K562 (cell line): Measurements from ENCODE around the gene TEX264. TPM values are rescaled to one million over a fixed set of nuclear protein-coding genes. Genes with fewer than 3 reads are reported as not detected.

Experiments
- ATAC-seq: fragments of 200-7000 bp; cut with Tn5 transposase; 3 replicates; pipeline ENCODE4 v1.9.1; 2020; ENCODE audit warnings: moderate library complexity
- BruUV-seq: library from RNA; stranded (reverse); fragments of 400-500 nt; replicated peaks from 2 replicates; lab custom pipeline; 2021; lab: Mats Ljungman, UMichigan
- CTCF ChIA-PET: fragments of 300-600 bp; formaldehyde crosslinking; extraction: SDS; loops from one replicate; lab custom pipeline; 2021; ENCODE audit warnings: low intra/inter-chr PET ratio; lab: Yijun Ruan, JAX
- POLR2A ChIA-PET: fragments of 300-600, 350-650 bp; sonication (Branson Sonifier 250); formaldehyde crosslinking; extraction: SDS; loops from one replicate; lab custom pipeline; 2021; ENCODE audit warnings: antibody characterized with exemption, inconsistent platforms; lab: Yijun Ruan, JAX
- DNase-seq, 4 experiments: peaks; one replicate each; pipeline versions ENCODE4 v3.0.0 to v3.0.0-alpha.2; 2011 to 2018; ENCODE audit warnings: low spot score in 3 of 4, mixed read lengths in 3 of 4; ENCODE audit errors: extremely low read depth in 1 of 4
- FAIRE-seq: peaks from 2 replicates; lab custom pipeline; 2011; peaks lifted over from hg19 to GRCh38; lab: Jason Lieb, UNC
- H2AFZ ChIP-seq: 2 replicates; pipeline ENCODE4 v1.6.0; 2011; ENCODE audit warnings: low read depth, low read length, control low read depth, inconsistent platforms
- H3K27ac ChIP-seq: fragments of 200-600 bp; 3 replicates; pipeline ENCODE4 v1.8.0; 2011; ENCODE audit warnings: low read depth, mild to moderate bottlenecking, control low read depth, inconsistent platforms, low read length, moderate library complexity, mixed read lengths; ENCODE audit errors: extremely low read depth
- H3K27me3 ChIP-seq, 2 experiments: fragments of 300-600 bp in 1 of 2; 2 replicates in 1 of 2; 3 replicates in 1 of 2; pipeline versions ENCODE4 v1.6.0 to v1.8.0; 2011; ENCODE audit warnings: inconsistent platforms in 2 of 2, low read length in 2 of 2, mild to moderate bottlenecking in 1 of 2, mixed read lengths in 1 of 2, moderate library complexity in 1 of 2; ENCODE audit not compliant: control insufficient read depth in 2 of 2, insufficient read depth in 2 of 2
- H3K36me3 ChIP-seq: fragments of 300-600 bp; 3 replicates; pipeline ENCODE4 v1.8.0; 2011; ENCODE audit warnings: mild to moderate bottlenecking, low read length, inconsistent platforms; ENCODE audit not compliant: control insufficient read depth, insufficient read depth
- H3K4me1 ChIP-seq, 2 experiments: fragments of 200-600 bp in 1 of 2; replicated peaks in 1 of 2; 2 replicates in 1 of 2; 3 replicates in 1 of 2; pipeline versions ENCODE4 v1.5.1 to v1.8.0; 2011; ENCODE audit warnings: inconsistent platforms in 2 of 2, low read length in 2 of 2, mild to moderate bottlenecking in 1 of 2, mixed read lengths in 1 of 2, moderate library complexity in 1 of 2; ENCODE audit not compliant: control insufficient read depth in 2 of 2, insufficient read depth in 2 of 2
- H3K4me2 ChIP-seq: 2 replicates; pipeline ENCODE4 v1.6.1; 2011; ENCODE audit warnings: low read length, control low read depth, inconsistent platforms, mixed read lengths; ENCODE audit not compliant: insufficient read depth
- H3K4me3 ChIP-seq: fragments of 200-600 bp; sonication (generic), shearing (Covaris generic); 2 replicates; pipeline ENCODE4 v1.5.1; 2016; ENCODE audit warnings: control low read depth, inconsistent platforms
- H3K79me2 ChIP-seq: fragments of 200-600 bp; 3 replicates; pipeline ENCODE4 v1.8.0; 2011; ENCODE audit warnings: low read length, inconsistent platforms; ENCODE audit not compliant: control insufficient read depth, insufficient read depth
- H3K9ac ChIP-seq, 2 experiments: 2 replicates each; pipeline versions ENCODE4 v1.6.0 to v1.6.1; 2011; ENCODE audit warnings: low read depth in 2 of 2, low read length in 2 of 2, control low read depth in 1 of 2, inconsistent platforms in 1 of 2, mild to moderate bottlenecking in 1 of 2, mixed read lengths in 1 of 2; ENCODE audit not compliant: insufficient read depth in 1 of 2
- H3K9me1 ChIP-seq: one replicate; pipeline ENCODE4 v1.6.0; 2011; ENCODE audit warnings: inconsistent platforms, mild to moderate bottlenecking, low read length, moderate library complexity; ENCODE audit not compliant: control insufficient read depth, insufficient read depth
- H3K9me3 ChIP-seq: replicated peaks from 2 replicates; pipeline ENCODE4 v1.5.1; 2011; ENCODE audit warnings: low read depth, low read length, inconsistent platforms; ENCODE audit not compliant: control insufficient read depth, insufficient read depth
- H4K20me1 ChIP-seq: replicated peaks from 2 replicates; pipeline ENCODE4 v1.6.1; 2011; ENCODE audit warnings: low read length, inconsistent platforms, mixed read lengths; ENCODE audit not compliant: control insufficient read depth, insufficient read depth
- CHD1 ChIP-seq: fragments of 200-600 bp; sonication (generic); IDR thresholded peaks from one replicate; pipeline ENCODE4 v1.6.1; 2012; ENCODE audit warnings: mild to moderate bottlenecking, moderate library complexity, low read length, inconsistent platforms
- ELK3 ChIP-seq: fragments of 450-650 bp; formaldehyde crosslinking; IDR thresholded peaks from 2 replicates; pipeline ENCODE4 v1.4.0; 2020; ENCODE audit warnings: mild to moderate bottlenecking
- ILF3 ChIP-seq: fragments of 450-650 bp; IDR thresholded peaks from 2 replicates; pipeline ENCODE4 v1.6.1; 2018; ENCODE audit warnings: antibody characterized with exemption, mild to moderate bottlenecking, moderate library complexity, borderline replicate concordance
- MYNN ChIP-seq, 2 experiments: sonication (generic); formaldehyde crosslinking in 1 of 2; IDR thresholded peaks; 2 replicates each; pipeline versions ENCODE4 v1.5.0 to v1.6.1; 2016 to 2020; ENCODE audit warnings: antibody characterized with exemption in 1 of 2, missing genetic modification reagents in 1 of 2
- PCBP1 ChIP-seq: fragments of 200-400 bp; formaldehyde crosslinking; IDR thresholded peaks from 2 replicates; pipeline ENCODE4 v1.6.1; 2018; ENCODE audit warnings: mild to moderate bottlenecking, low read depth, low read length; ENCODE audit not compliant: poor library complexity, severe bottlenecking
- TEAD2 ChIP-seq: fragments of 450-650 bp; IDR thresholded peaks from 2 replicates; pipeline ENCODE4 v1.6.1; 2016; ENCODE audit warnings: missing genetic modification characterization, control low read depth, missing compliant biosample characterization
- ZEB2 ChIP-seq: fragments of 450-650 bp; IDR thresholded peaks from 2 replicates; pipeline ENCODE4 v1.6.1; 2016
- WGBS: fragments of 100-300 bp; shearing (Covaris generic); methylation state at CpG from one replicate; pipeline ENCODE4 v1.1.6; 2016; ENCODE audit warnings: low coverage, mixed read lengths; ENCODE audit not compliant: insufficient coverage; ENCODE audit errors: missing lambda C conversion rate; 5-methylcytosine and 5-hydroxymethylcytosine counted together
- in situ Hi-C: fragments of 300-500 bp; cut with MboI; formaldehyde crosslinking; loops from 4 replicates; pipeline ENCODE4 v1.15.0; 2018; ENCODE audit warnings: inconsistent platforms, mixed read lengths
- intact Hi-C: fragments of 100-400 bp; cut with micrococcal nuclease; formaldehyde crosslinking; loops from 2 replicates; pipeline ENCODE4 v1.14.2; 2022
- polyA plus RNA-seq, 8 experiments: library from polyadenylated mRNA; depleted of rRNA in 4 of 8; stranded (reverse) in 5 of 8; unstranded in 3 of 8; fragments of >200 nt; fragmentation: Nextera tagmentation in 2 of 8; fragmentation: Illumina TruSeq in 1 of 8; extraction: Ambion mirVana in 2 of 8; extraction: Trizol in 1 of 8; gene quantifications; 2 replicates each; pipeline versions ENCODE4 v1.2.1 to v1.2.3, GENCODE V29; 2011 to 2014; ENCODE audit warnings: inconsistent platforms in 1 of 8, missing spikeins in 1 of 8
- total RNA-seq, 7 experiments: library from RNA; depleted of rRNA in 6 of 7; stranded (reverse); fragments of >200 nt in 6 of 7; fragmentation: Illumina TruSeq in 2 of 7; extraction: Trizol in 2 of 7; gene quantifications; 2 replicates each; pipeline versions ENCODE4 v1.2.1 to v1.2.3, GENCODE V29; 2011 to 2021; ENCODE audit warnings: low replicate concordance in 1 of 7
- TF ChIP-seq, protein P1 (sequence below): fragments of 200-800 bp; sonication (Bioruptor generic); IDR thresholded peaks from 2 replicates; pipeline ENCODE4 v1.6.1; 2016; ENCODE audit warnings: missing genetic modification characterization, missing compliant biosample characterization
- TF ChIP-seq, protein P2 (sequence below): sonication (generic); formaldehyde crosslinking; IDR thresholded peaks from 2 replicates; pipeline ENCODE4 v1.8.0; 2022; ENCODE audit warnings: mild to moderate bottlenecking, missing genetic modification reagents
- TF ChIP-seq, protein P3 (sequence below): IDR thresholded peaks from 2 replicates; pipeline ENCODE4 v1.6.1; 2016; ENCODE audit warnings: missing genetic modification characterization, missing compliant biosample characterization

Gene TEX264
- total and polyA plus RNA-seq, 9 of the 15 experiments (the other 6 are each of a cell fraction or from before 2014, with no cell fraction given), result 4.1 to 47.0 (median 31.0) TPM

DNA sequence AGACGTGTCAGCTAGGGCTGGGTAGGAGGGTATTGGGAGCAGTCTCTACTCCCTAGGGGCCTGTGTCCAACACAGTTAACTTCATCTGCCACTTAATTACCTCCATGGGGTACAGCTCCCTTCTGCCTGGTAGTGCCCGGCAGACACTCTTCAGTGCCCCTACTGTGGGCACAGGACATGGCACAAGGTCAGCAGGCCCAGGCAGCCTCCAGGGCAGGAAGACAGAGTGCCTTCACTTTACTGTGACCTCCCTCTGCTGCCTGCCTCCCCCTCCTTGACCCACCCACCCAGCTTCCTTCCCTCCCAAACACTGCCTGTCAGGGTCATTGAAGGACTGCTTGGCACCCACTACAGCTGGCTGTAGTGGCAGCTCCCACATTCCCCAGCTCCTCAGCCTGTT, 29.4 kb downstream of the TEX264 start:
- H2AFZ ChIP-seq, result no peak overlapping the region
- ATAC-seq (no peak), FAIRE-seq (no peak), DNase-seq (no peak)
- no peaks in the 10 kb centered on the region for H3K79me2 ChIP-seq
- no TSS peak for BruUV-seq
- H3K27ac ChIP-seq, result no peak overlapping the region
- peaks cover 19% of the 10 kb centered on the region; the same call in 2 of the 3 replicates for H3K36me3 ChIP-seq
- no peaks in the 10 kb centered on the region for H3K4me1 ChIP-seq
- H3K27me3 ChIP-seq, result no peaks in the 10 kb centered on the region
- no peak overlapping the region for H3K4me2 ChIP-seq
- no peak overlapping the region for H3K4me3 ChIP-seq
- in situ Hi-C loops, result no loop called here
- peaks cover 1% of the 10 kb centered on the region for H4K20me1 ChIP-seq
- intact Hi-C loops, result no loop called here
- ChIA-PET POLR2A (interaction anchor here (0.9 kb wide), 1 partner anchor 16 kb away, joined by 4 read pairs; no protein-coding TSS in a partner anchor), CTCF (no interaction called here)
- no peaks in the 10 kb centered on the region for H3K9me3 ChIP-seq
- H3K9me1 ChIP-seq, result no peaks in the 10 kb centered on the region
- no peak overlapping the region for H3K9ac ChIP-seq
- WGBS, result 100% methylated on average over 2 of the region's 2 CpGs
- TF ChIP-seq, protein P1, sequence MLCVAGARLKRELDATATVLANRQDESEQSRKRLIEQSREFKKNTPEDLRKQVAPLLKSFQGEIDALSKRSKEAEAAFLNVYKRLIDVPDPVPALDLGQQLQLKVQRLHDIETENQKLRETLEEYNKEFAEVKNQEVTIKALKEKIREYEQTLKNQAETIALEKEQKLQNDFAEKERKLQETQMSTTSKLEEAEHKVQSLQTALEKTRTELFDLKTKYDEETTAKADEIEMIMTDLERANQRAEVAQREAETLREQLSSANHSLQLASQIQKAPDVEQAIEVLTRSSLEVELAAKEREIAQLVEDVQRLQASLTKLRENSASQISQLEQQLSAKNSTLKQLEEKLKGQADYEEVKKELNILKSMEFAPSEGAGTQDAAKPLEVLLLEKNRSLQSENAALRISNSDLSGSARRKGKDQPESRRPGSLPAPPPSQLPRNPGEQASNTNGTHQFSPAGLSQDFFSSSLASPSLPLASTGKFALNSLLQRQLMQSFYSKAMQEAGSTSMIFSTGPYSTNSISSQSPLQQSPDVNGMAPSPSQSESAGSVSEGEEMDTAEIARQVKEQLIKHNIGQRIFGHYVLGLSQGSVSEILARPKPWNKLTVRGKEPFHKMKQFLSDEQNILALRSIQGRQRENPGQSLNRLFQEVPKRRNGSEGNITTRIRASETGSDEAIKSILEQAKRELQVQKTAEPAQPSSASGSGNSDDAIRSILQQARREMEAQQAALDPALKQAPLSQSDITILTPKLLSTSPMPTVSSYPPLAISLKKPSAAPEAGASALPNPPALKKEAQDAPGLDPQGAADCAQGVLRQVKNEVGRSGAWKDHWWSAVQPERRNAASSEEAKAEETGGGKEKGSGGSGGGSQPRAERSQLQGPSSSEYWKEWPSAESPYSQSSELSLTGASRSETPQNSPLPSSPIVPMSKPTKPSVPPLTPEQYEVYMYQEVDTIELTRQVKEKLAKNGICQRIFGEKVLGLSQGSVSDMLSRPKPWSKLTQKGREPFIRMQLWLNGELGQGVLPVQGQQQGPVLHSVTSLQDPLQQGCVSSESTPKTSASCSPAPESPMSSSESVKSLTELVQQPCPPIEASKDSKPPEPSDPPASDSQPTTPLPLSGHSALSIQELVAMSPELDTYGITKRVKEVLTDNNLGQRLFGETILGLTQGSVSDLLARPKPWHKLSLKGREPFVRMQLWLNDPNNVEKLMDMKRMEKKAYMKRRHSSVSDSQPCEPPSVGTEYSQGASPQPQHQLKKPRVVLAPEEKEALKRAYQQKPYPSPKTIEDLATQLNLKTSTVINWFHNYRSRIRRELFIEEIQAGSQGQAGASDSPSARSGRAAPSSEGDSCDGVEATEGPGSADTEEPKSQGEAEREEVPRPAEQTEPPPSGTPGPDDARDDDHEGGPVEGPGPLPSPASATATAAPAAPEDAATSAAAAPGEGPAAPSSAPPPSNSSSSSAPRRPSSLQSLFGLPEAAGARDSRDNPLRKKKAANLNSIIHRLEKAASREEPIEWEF (CRISPR knock-in tag), result no peak
- TF ChIP-seq PCBP1 (no peak), TEAD2 (tag) (no peak), ZEB2 (no peak), CHD1 (no peak), ELK3 (CRISPR knock-in tag) (no peak), MYNN (IDR thresholded peaks at IDR 0.05) (no peak), MYNN (CRISPR knock-in tag; IDR thresholded peaks at IDR 0.05) (no peak), ILF3 (no peak)
- TF ChIP-seq, protein P2, sequence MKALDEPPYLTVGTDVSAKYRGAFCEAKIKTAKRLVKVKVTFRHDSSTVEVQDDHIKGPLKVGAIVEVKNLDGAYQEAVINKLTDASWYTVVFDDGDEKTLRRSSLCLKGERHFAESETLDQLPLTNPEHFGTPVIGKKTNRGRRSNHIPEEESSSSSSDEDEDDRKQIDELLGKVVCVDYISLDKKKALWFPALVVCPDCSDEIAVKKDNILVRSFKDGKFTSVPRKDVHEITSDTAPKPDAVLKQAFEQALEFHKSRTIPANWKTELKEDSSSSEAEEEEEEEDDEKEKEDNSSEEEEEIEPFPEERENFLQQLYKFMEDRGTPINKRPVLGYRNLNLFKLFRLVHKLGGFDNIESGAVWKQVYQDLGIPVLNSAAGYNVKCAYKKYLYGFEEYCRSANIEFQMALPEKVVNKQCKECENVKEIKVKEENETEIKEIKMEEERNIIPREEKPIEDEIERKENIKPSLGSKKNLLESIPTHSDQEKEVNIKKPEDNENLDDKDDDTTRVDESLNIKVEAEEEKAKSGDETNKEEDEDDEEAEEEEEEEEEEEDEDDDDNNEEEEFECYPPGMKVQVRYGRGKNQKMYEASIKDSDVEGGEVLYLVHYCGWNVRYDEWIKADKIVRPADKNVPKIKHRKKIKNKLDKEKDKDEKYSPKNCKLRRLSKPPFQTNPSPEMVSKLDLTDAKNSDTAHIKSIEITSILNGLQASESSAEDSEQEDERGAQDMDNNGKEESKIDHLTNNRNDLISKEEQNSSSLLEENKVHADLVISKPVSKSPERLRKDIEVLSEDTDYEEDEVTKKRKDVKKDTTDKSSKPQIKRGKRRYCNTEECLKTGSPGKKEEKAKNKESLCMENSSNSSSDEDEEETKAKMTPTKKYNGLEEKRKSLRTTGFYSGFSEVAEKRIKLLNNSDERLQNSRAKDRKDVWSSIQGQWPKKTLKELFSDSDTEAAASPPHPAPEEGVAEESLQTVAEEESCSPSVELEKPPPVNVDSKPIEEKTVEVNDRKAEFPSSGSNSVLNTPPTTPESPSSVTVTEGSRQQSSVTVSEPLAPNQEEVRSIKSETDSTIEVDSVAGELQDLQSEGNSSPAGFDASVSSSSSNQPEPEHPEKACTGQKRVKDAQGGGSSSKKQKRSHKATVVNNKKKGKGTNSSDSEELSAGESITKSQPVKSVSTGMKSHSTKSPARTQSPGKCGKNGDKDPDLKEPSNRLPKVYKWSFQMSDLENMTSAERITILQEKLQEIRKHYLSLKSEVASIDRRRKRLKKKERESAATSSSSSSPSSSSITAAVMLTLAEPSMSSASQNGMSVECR (CRISPR knock-in tag), result no peak
- TF ChIP-seq, protein P3, sequence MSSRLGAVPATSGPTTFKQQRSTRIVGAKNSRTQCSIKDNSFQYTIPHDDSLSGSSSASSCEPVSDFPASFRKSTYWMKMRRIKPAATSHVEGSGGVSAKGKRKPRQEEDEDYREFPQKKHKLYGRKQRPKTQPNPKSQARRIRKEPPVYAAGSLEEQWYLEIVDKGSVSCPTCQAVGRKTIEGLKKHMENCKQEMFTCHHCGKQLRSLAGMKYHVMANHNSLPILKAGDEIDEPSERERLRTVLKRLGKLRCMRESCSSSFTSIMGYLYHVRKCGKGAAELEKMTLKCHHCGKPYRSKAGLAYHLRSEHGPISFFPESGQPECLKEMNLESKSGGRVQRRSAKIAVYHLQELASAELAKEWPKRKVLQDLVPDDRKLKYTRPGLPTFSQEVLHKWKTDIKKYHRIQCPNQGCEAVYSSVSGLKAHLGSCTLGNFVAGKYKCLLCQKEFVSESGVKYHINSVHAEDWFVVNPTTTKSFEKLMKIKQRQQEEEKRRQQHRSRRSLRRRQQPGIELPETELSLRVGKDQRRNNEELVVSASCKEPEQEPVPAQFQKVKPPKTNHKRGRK (tag), result no peak
